Sigmoid colon (tissue), 7 donors: ENCODE data around the gene KAT2B. TPM values are rescaled to one million over a fixed set of nuclear protein-coding genes. Genes with fewer than 3 reads are reported as not detected.

Source experiments
- DNase-seq: peaks from one replicate; pipeline ENCODE4 v3.0.0-alpha.2; 2019
- H3K27ac ChIP-seq, 4 donors: fragments of 200-600 bp; sonication (generic); one replicate each; pipeline ENCODE4 v1.5.1; 2016 to 2019; ENCODE audit warnings: mild to moderate bottlenecking in 1 of 4
- H3K27me3 ChIP-seq, 3 donors: fragments of 200-600 bp; sonication (generic); one replicate each; pipeline ENCODE4 v1.5.1; 2019; ENCODE audit warnings: mild to moderate bottlenecking in 1 of 3
- H3K36me3 ChIP-seq, 4 donors: fragments of 200-600 bp; sonication (generic); one replicate each; pipeline ENCODE4 v1.5.1; 2016 to 2019
- H3K4me1 ChIP-seq, 4 donors: fragments of 200-600 bp; sonication (generic); one replicate each; pipeline ENCODE4 v1.5.1; 2017 to 2019
- H3K4me3 ChIP-seq, 4 donors: fragments of 200-600 bp; sonication (generic); one replicate each; pipeline ENCODE4 v1.5.1; 2017 to 2019; ENCODE audit warnings: mild to moderate bottlenecking in 2 of 4, moderate library complexity in 1 of 4
- H3K9me3 ChIP-seq, 4 donors: fragments of 200-600 bp in 3 of 4; sonication (generic) in 3 of 4; one replicate each; pipeline versions ENCODE4 v1.5.1 to v1.6.1; 2013 to 2019
- EP300 ChIP-seq, 4 donors: sonication (generic); formaldehyde crosslinking; IDR thresholded peaks; one replicate each; pipeline ENCODE4 v1.6.1; 2017; ENCODE audit warnings: antibody characterized with exemption in 4 of 4
- POLR2A ChIP-seq, 2 donors: fragments of 450-650 bp; IDR thresholded peaks; one replicate each; pipeline ENCODE4 v1.6.1; 2016; ENCODE audit warnings: antibody characterized with exemption in 2 of 2, mild to moderate bottlenecking in 2 of 2, moderate library complexity in 2 of 2
- POLR2AphosphoS5 ChIP-seq, 4 donors: sonication (generic); formaldehyde crosslinking; IDR thresholded peaks; one replicate each; pipeline ENCODE4 v1.6.1; 2017; ENCODE audit warnings: antibody characterized with exemption in 4 of 4
- WGBS, 2 donors: extraction: QIAGEN DNeasy Blood & Tissue Kit; methylation state at CpG; one replicate each; pipeline ENCODE4 v1.1.7; 2013; 5-methylcytosine and 5-hydroxymethylcytosine counted together
- intact Hi-C: fragments of 100-400 bp; cut with DNase I; formaldehyde crosslinking; loops from one replicate; pipeline ENCODE4 v1.15.1; 2023
- polyA plus RNA-seq, 3 donors: library from polyadenylated mRNA; stranded (reverse); fragments of 200-250 nt; gene quantifications; one replicate each; pipeline ENCODE4 v1.2.3, GENCODE V29; 2013
- total RNA-seq, 4 donors: library from RNA; depleted of rRNA; stranded (reverse); fragments of >200 nt; gene quantifications; one replicate each; pipeline ENCODE4 v1.1.0, GENCODE V29; 2016
- TF ChIP-seq, protein P1 (sequence below), 4 experiments: fragments of 450-650 bp in 3 of 4; fragments of 200-600 bp in 1 of 4; IDR thresholded peaks; one replicate each; pipeline ENCODE4 v1.5.1; 2016 to 2019; ENCODE audit warnings: antibody characterized with exemption in 4 of 4, mild to moderate bottlenecking in 3 of 4, moderate library complexity in 2 of 4
- donor health status: healthy with polysubstance abuse.
- donor health status: Bipolar disorder and iron deficiency.
- donor health status: healthy.

The KAT2B gene
- total and polyA plus RNA-seq, 7 donors = 10.8 to 49.2 (median 27.2) TPM

DNA sequence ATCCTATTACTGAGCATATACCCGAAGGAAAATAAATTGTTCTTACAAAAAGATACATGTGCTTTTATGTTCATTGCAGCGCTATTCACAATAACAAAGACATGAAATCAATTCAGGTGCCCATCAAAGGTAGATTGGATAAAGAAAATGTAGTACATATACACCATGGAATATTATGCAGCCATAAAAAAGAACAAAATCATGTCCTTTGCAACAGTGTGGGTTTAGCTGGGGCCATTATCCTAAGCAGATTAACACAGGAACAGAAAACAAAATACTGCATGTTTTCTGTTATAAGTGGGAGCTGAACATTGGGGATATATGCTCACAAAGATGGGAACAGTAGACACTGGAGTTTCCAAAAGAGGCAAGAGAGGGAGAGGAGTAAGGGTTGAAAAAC, 103.3 kb downstream of the KAT2B start:
- no peak for DNase-seq
- peaks cover 0 to 9% (median 1%) of the 10 kb centered on the region in 4 donors for H3K36me3 ChIP-seq
- no peaks in the 10 kb centered on the region for H3K9me3 ChIP-seq
- intact Hi-C loops = loop anchor here (5.0 kb wide), 2 partner anchors 106 to 196 kb away; partner anchors contain the start of gene RAB5A
- H3K4me3 ChIP-seq = no peak overlapping the region
- TF ChIP-seq POLR2AphosphoS5 (IDR thresholded peaks at IDR 0.05) (no peak), EP300 (IDR thresholded peaks at IDR 0.05) (no peak), POLR2A (IDR thresholded peaks at IDR 0.05) (no peak)
- TF ChIP-seq, protein P1, sequence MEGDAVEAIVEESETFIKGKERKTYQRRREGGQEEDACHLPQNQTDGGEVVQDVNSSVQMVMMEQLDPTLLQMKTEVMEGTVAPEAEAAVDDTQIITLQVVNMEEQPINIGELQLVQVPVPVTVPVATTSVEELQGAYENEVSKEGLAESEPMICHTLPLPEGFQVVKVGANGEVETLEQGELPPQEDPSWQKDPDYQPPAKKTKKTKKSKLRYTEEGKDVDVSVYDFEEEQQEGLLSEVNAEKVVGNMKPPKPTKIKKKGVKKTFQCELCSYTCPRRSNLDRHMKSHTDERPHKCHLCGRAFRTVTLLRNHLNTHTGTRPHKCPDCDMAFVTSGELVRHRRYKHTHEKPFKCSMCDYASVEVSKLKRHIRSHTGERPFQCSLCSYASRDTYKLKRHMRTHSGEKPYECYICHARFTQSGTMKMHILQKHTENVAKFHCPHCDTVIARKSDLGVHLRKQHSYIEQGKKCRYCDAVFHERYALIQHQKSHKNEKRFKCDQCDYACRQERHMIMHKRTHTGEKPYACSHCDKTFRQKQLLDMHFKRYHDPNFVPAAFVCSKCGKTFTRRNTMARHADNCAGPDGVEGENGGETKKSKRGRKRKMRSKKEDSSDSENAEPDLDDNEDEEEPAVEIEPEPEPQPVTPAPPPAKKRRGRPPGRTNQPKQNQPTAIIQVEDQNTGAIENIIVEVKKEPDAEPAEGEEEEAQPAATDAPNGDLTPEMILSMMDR (IDR thresholded peaks at IDR 0.05) = no peak
- no peak overlapping the region for H3K27ac ChIP-seq
- H3K27me3 ChIP-seq = no peaks in the 10 kb centered on the region
- H3K4me1 ChIP-seq = peaks cover 0 to 48% (median 41%) of the 10 kb centered on the region in 4 donors
- 96 to 97% methylated on average over 2 of the region's 2 CpGs for WGBS, 2 donors

DNA sequence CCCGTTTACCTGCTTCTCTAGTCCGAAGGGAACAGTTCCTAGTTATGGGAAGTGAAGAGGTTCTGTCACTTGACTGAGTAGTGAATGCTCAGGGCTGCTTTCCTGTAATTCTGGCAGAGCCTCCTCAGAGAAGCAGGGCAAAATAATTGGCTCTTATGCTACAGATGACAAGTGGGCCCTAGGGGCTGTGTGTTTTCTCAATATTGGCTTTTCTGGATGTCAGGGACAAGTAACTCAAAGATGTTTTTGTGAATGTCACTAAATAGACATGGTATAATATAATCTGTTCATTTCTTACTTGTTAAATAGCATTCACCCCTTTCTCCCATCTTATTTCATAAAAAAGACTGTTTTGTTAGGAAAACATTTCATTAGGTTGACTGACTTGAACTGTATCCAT, 105.6 kb downstream of the KAT2B start:
- H3K36me3 ChIP-seq = peaks cover 0 to 19% (median 1%) of the 10 kb centered on the region in 4 donors
- no peaks in the 10 kb centered on the region for H3K27me3 ChIP-seq
- no peak for DNase-seq
- WGBS, 2 donors = 89 to 95% methylated on average over 2 of the region's 2 CpGs
- no peaks in the 10 kb centered on the region for H3K9me3 ChIP-seq
- intact Hi-C loops = no loop called here
- H3K4me3 ChIP-seq = no peak overlapping the region
- peaks cover 0 to 49% (median 40%) of the 10 kb centered on the region in 4 donors for H3K4me1 ChIP-seq
- no peak for TF ChIP-seq POLR2A (IDR thresholded peaks at IDR 0.05)
- TF ChIP-seq EP300 (IDR thresholded peaks at IDR 0.05) = no peak
- no peak for TF ChIP-seq POLR2AphosphoS5 (IDR thresholded peaks at IDR 0.05)
- TF ChIP-seq, protein P1 (IDR thresholded peaks at IDR 0.05) = no peak
- H3K27ac ChIP-seq = peak overlapping the region in 2 of 4 donors; percentile 29 to 53

DNA sequence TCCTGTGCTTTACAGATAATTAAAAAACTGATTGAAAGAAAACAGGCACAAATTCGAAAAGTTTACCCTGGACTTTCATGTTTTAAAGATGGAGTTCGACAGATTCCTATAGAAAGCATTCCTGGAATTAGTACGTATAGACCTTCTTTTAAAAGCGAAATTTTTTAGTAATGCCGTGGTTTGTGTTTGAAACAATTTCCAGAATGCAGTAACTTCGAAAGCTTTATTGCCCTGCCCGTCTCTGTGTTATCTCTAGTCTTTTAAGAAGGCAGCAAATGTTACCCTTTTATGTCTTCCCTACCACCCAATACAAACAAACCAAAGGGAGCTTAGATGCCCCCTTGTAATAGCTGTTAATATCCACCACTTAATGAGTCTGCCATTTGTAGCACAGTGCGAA, 106.1 kb downstream of the KAT2B start:
- no peak for DNase-seq
- Histone ChIP-seq H3K4me3 (no peak overlapping the region), H3K4me1 (peaks cover 0 to 46% (median 38%) of the 10 kb centered on the region in 4 donors), H3K27me3 (no peaks in the 10 kb centered on the region), H3K36me3 (peaks cover 0 to 20% (median 1%) of the 10 kb centered on the region in 4 donors), H3K27ac (peak overlapping the region in 2 of 4 donors; percentile 29 to 53), H3K9me3 (no peaks in the 10 kb centered on the region)
- TF ChIP-seq, protein P1 (IDR thresholded peaks at IDR 0.05) = no peak
- peak in 2 of 4 donors; percentile 21 to 30 for TF ChIP-seq POLR2AphosphoS5 (IDR thresholded peaks at IDR 0.05)
- intact Hi-C loops = no loop called here
- WGBS, 2 donors = 91 to 92% methylated on average over 8 of the region's 8 CpGs

DNA sequence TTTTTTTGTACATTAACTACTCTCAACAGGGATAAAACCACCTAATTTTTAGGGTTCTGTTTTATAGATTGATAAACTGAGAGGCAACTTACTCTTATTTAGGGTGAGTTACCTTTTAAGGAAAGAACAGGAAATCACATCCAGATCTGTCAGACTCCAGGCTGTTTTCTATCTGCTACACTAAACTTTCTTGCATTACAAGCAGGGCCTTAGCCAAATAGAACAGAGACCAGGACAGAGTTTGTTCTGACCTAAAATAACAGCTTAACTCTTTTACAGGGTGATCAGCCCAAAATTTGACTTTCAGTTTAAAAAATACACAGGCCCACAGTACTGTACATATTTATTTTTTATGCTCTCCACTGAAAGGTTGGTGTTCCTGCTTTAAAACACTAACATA, 107.1 kb downstream of the KAT2B start:
- H3K27ac ChIP-seq = peak overlapping the region in 3 of 4 donors; percentile 16 to 53 (median 48)
- intact Hi-C loops = no loop called here

DNA sequence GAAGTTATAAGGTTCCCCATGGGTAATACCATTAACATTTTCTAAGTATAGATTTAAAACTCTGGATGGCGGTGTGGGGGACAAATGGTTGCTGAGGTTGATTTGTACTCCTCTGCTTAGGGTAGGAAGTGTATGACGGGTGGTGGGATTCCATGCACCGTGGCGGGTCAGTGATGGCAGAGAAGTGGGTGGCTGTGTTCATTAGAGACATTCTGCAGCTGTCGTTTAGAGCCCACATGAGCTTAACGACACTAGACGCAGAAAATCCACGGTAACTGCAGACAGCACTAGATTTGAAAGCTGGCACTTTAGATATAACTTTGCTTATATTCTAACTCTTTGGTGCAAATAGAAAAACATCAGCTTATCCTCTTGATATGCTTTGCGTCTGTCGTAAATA, 108.2 kb downstream of the KAT2B start:
- intact Hi-C loops = no loop called here
- no peak overlapping the region for H3K4me3 ChIP-seq
- H3K36me3 ChIP-seq = peaks cover 0 to 38% (median under 1%) of the 10 kb centered on the region in 4 donors
- 92 to 95% methylated on average over 10 of the region's 10 CpGs for WGBS, 2 donors
- H3K27ac ChIP-seq = peak overlapping the region in 1 of 4 donors; percentile 53
- H3K4me1 ChIP-seq = peaks cover 0 to 30% (median 25%) of the 10 kb centered on the region in 4 donors
- no peak for DNase-seq
- TF ChIP-seq EP300 (IDR thresholded peaks at IDR 0.05) (no peak), POLR2AphosphoS5 (IDR thresholded peaks at IDR 0.05) (no peak), POLR2A (IDR thresholded peaks at IDR 0.05) (no peak)
- TF ChIP-seq, protein P1 (IDR thresholded peaks at IDR 0.05) = no peak
- H3K27me3 ChIP-seq = no peaks in the 10 kb centered on the region
- H3K9me3 ChIP-seq = no peaks in the 10 kb centered on the region

More for the DNA sequence above, 107.1 kb downstream of the KAT2B start:
- Histone ChIP-seq H3K9me3 (no peaks in the 10 kb centered on the region), H3K27me3 (no peaks in the 10 kb centered on the region), H3K4me1 (peaks cover 0 to 36% (median 29%) of the 10 kb centered on the region in 4 donors), H3K4me3 (no peak overlapping the region), H3K36me3 (peaks cover 0 to 27% (median 1%) of the 10 kb centered on the region in 4 donors)
- no peak for DNase-seq
- peak in 1 of 4 donors; percentile 34 for TF ChIP-seq POLR2AphosphoS5 (IDR thresholded peaks at IDR 0.05)
- no peak for TF ChIP-seq POLR2A (IDR thresholded peaks at IDR 0.05)
